Stimulated activated CD8-positive, alpha-beta memory T cell treated with anti-CD3 and anti-CD28 coated beads, Interleukin-12 subunit alpha, Interleukin-12 subunit beta, amount 100 ng/mL, for 1 hour (primary cell): ENCODE results near the gene PDXP.

Experiments used
- DNase-seq: peaks from one replicate; pipeline ENCODE4 v3.0.0-alpha.2; 2020; ENCODE audit warnings: low read depth

The PDXP gene

DNA sequence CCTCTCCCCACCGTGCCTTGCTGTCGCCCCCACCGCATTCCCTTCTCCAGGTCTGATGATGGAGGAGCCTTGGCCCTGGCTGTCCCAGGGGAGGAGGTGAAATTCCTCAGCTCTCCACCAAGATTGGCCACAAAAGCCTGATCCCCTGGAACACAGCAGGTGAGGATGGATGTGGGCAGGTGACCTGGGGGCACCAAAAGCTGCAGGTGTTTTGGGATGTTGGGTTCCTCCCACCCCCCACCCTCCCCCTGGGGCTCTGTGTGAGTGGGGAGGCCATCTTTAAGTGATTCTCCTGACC is 39.0 kb downstream of the PDXP start:
- DNase-seq: no peak

GRCh38 chr22:37701141-37701786 is 42.7 kb downstream of the PDXP start:
- DNase-seq: no peak

DNA sequence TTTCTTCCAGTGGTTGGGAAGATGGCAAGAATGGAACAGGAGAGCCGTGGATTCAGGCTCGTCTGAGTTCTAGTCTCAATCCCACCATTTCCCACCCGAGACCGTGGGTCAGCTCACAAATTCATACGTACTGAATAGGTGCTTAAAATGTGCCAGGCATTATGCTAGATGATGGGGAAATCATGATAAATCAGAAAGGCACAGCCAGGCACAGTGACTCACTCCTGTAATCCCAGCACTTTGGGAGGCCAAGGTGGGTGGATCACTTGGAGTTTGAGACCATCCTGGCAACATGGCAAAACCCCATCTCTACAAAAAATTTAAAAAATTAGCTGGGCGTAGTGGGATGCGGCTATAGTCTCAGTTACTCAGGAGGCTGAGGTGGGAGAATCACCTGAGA is 45.4 kb downstream of the PDXP start:
- no peak for DNase-seq

- no peak for DNase-seq
These were observed 46.1 kb downstream of the PDXP start for GRCh38 chr22:37704645-37705044.

- DNase-seq: no peak
These were observed 46.7 kb downstream of the PDXP start for GRCh38 chr22:37705205-37705604.

- no peak for DNase-seq
These were observed 50.3 kb downstream of the PDXP start for GRCh38 chr22:37708580-37709444.

- DNase-seq: no peak
These were observed 50.9 kb downstream of the PDXP start for GRCh38 chr22:37709445-37709765.

DNA sequence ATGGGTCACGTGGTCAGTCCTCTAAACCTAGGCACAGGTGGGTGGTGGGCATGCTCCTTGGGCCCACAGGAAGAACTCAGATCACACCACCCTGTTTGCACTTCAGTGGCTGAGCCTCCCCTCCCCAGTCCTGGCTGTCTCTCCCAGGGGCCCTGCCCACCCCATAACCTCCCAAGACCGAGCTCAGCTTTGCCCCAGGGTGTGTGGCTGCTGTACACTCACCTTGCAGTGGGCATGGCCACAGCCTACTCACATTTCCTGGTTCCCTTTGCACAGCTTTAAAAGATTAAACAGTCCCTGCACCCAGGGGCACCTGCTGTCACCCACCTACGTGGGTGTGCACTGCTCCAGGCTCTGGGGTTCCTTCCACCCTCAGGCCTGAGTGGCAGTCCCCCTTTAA is 52.2 kb downstream of the PDXP start:
- no peak for DNase-seq

DNA sequence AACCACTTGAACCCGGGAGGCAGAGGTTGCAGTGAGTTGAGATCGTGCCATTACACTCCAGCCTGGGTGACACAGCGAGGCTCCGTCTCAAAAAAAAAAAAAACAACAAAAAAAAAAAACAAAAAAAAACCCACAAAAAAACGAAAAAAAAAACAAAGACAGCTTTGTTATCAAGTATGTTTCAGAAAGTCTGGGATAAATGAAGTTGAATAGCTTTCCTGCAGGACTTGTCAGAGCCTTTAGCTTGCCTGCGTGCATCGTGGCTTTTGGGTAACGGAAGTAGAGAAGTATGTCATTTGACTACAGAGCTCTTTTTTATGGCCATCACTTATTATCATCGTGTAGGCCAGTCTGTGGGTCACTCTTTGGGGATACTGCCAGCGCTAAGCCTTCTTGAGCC is 53.0 kb downstream of the PDXP start:
- DNase-seq: no peak

GRCh38 chr22:37713761-37714160 is 55.2 kb downstream of the PDXP start:
- no peak for DNase-seq

DNA sequence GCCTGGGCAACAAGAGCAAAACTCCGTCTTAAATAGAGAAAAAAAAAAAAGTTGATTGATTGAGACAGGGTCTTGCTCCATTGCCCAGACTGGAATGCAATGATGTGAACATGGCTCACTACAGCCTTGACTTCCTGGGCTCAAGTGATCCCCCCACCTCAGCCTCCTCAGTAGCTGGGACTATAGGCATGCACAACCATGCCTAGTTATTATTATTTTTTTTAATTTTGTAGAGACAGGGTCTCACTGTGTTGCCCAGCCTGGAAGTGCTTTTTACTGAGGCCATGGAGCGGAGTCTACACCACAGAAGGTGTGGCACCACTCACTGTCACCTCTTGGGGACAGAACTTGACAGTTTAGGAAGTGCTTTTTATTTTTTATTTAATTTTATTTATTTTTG is 56.1 kb downstream of the PDXP start:
- DNase-seq: no peak

DNA sequence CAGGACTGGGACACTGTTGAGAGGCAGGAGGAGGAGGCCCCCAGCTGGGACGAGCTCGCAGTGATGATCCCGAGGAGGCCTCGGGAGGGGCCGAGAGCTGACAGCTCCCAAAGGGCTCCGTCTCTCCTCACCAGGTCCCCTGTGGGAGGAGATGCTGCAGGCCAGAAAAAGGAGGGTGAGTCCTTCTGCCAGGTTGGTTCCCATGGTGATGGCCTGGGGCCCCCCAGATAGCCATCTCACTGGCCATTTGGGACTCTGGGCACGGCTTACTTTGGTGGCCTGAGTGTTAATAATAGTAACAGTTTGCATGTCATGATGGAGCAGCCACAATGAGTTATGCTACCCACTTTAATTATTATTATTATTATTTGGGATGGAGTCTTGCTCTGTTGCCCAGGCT is 57.2 kb downstream of the PDXP start:
- no peak for DNase-seq
